BE2C (cell line): ENCODE data around the gene MDM4.
A peak's percentile ranks its signal among the peaks of the same experiment; 100 is the strongest.
"Not testable (repeated sequence)": the region's sequence is repeated elsewhere in the genome, so short reads cannot be mapped to it uniquely, and the experiment has no call there.

Experiments
- DNase-seq: peaks from one replicate; pipeline ENCODE4 v3.0.0-alpha.2; 2020
- H3K27me3 ChIP-seq: fragments of 250-450 bp; sonication (Bioruptor Pico); 2 replicates; pipeline ENCODE4 v1.5.1; 2020; ENCODE audit warnings: mild to moderate bottlenecking
- H3K36me3 ChIP-seq: fragments of 250-450 bp; sonication (Bioruptor Pico); 2 replicates; pipeline ENCODE4 v1.5.1; 2020; ENCODE audit warnings: mild to moderate bottlenecking
- H3K4me1 ChIP-seq: fragments of 250-450 bp; sonication (Bioruptor Pico); 2 replicates; pipeline ENCODE4 v1.5.1; 2020
- H3K4me3 ChIP-seq: 2 replicates; pipeline ENCODE4 v1.5.1; 2011; ENCODE audit warnings: low read depth, low read length
- H3K9me3 ChIP-seq: fragments of 250-450 bp; sonication (Bioruptor Pico); 2 replicates; pipeline ENCODE4 v1.5.1; 2020
- TF ChIP-seq, protein P1 (sequence below): IDR thresholded peaks from 2 replicates; pipeline ENCODE4 v1.5.1; 2012; ENCODE audit warnings: mild to moderate bottlenecking, low read depth, low read length

Gene MDM4

DNA sequence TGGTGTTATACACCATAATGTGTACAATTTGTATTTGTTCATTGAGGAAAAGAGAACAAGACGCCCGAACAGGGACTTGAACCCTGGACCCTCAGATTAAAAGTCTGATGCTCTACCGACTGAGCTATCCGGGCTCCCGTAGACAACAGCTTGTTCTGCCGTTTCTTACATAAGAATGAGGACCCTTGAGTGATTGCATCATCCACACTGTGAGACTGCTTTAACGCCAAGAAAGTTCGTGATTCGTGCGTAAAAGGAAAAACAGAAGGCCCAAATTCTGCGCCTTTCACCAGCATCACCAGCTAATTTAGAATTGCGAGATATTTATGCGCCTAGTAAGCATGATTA, 9.3 kb upstream of the MDM4 start:
- Histone ChIP-seq H3K4me1 (no peaks in the 10 kb centered on the region), H3K4me3 (peak overlapping the region; percentile 85)
- TF ChIP-seq, protein P1, sequence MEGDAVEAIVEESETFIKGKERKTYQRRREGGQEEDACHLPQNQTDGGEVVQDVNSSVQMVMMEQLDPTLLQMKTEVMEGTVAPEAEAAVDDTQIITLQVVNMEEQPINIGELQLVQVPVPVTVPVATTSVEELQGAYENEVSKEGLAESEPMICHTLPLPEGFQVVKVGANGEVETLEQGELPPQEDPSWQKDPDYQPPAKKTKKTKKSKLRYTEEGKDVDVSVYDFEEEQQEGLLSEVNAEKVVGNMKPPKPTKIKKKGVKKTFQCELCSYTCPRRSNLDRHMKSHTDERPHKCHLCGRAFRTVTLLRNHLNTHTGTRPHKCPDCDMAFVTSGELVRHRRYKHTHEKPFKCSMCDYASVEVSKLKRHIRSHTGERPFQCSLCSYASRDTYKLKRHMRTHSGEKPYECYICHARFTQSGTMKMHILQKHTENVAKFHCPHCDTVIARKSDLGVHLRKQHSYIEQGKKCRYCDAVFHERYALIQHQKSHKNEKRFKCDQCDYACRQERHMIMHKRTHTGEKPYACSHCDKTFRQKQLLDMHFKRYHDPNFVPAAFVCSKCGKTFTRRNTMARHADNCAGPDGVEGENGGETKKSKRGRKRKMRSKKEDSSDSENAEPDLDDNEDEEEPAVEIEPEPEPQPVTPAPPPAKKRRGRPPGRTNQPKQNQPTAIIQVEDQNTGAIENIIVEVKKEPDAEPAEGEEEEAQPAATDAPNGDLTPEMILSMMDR = no peak

GRCh38 chr1:204507317-204508105, 8.7 kb upstream of the MDM4 start:
- Histone ChIP-seq H3K9me3 (no peaks in the 10 kb centered on the region), H3K4me3 (peak overlapping the region; percentile 85), H3K36me3 (no peaks in the 10 kb centered on the region), H3K4me1 (no peaks in the 10 kb centered on the region), H3K27me3 (no peaks in the 10 kb centered on the region)
- TF ChIP-seq, protein P1 = no peak
- DNase-seq = peak; percentile 75

More for the DNA sequence above, 9.3 kb upstream of the MDM4 start:
- Histone ChIP-seq H3K9me3 (no peaks in the 10 kb centered on the region), H3K36me3 (no peaks in the 10 kb centered on the region), H3K27me3 (no peaks in the 10 kb centered on the region)
- peak; percentile 75 for DNase-seq

GRCh38 chr1:204509186-204509635, 7.0 kb upstream of the MDM4 start:
- no peaks in the 10 kb centered on the region for H3K9me3 ChIP-seq
- H3K27me3 ChIP-seq = no peaks in the 10 kb centered on the region
- TF ChIP-seq, protein P1 = no peak
- no peaks in the 10 kb centered on the region for H3K4me1 ChIP-seq
- H3K4me3 ChIP-seq = no peak overlapping the region
- H3K36me3 ChIP-seq = no peaks in the 10 kb centered on the region
- no peak for DNase-seq

DNA sequence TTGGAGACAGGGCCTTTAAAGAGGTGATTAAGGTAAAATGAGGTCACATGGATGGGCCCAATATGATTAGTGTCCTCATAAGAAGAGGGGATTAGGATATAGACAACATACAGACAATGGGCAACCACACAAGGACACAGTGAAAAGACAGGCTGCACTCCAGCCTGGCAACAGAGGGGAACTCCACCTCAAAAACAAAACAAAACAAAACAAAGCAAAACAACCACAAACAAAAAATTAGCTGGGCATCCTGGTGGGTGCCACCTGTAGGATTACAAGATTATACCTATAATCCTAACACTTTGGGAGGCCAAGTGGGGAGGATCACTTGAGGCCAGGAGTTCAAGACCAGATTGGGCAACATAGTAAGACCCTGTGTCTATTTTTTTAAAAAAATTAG, 4.8 kb upstream of the MDM4 start:
- Histone ChIP-seq H3K9me3 (no peaks in the 10 kb centered on the region), H3K27me3 (no peaks in the 10 kb centered on the region), H3K36me3 (no peaks in the 10 kb centered on the region), H3K4me3 (no peak overlapping the region), H3K4me1 (no peaks in the 10 kb centered on the region)
- TF ChIP-seq, protein P1 = no peak
- no peak for DNase-seq

DNA sequence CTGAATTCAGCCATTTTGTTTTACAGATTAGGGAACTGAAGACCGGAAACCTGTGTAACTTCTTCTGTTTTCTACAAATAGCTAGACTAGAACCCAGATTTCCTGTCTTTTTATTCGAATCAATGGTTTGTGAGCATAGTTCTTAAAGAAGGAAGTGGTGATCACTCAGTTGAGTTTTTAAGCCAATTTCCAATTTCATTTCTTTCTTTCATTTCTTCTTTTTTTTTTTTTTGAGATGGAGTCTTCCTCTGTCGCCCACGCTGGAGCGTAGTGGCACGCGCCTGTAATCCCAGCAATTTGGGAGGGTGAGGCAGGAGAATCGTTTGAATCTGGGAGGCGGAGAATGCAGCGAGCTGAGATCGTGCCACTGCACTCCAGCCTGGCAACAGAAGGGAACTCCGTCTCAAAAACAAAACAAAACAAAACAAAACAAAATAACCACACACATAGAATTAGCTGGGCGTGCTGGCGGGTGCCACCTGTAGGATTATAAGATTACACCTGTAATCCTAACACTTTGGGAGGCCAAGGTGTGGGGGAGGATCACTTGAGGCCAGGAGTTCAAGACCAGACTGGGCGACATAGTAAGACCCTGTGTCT, 3.0 kb upstream of the MDM4 start:
- Histone ChIP-seq H3K4me1 (no peaks in the 10 kb centered on the region), H3K36me3 (peaks cover 4% of the 10 kb centered on the region), H3K27me3 (no peaks in the 10 kb centered on the region), H3K9me3 (no peaks in the 10 kb centered on the region), H3K4me3 (no peak overlapping the region)
- DNase-seq = no peak
- TF ChIP-seq, protein P1 = no peak

DNA sequence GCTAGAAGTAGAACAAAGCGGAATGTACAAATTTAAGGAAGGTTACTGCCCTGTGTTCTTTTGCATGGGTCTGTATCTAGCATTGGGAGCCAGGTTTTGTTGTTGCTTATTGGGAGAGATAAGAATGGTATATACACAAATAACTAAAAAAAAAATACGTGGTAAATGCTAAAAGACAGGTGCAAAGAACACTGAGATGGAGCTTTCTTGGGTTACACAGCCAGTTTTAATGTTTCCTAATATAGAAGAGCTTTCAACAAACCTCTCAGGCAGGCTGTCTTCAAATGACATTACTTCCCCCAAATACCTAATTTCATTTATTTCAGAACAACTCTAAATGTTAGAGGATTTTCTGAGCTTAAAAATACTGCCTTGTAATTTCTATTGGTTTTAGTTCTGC, 1.4 kb upstream of the MDM4 start:
- Histone ChIP-seq H3K4me1 (no peaks in the 10 kb centered on the region), H3K36me3 (peaks cover 15% of the 10 kb centered on the region), H3K4me3 (no peak overlapping the region), H3K27me3 (no peaks in the 10 kb centered on the region), H3K9me3 (no peaks in the 10 kb centered on the region)
- TF ChIP-seq, protein P1 = no peak
- no peak for DNase-seq

DNA sequence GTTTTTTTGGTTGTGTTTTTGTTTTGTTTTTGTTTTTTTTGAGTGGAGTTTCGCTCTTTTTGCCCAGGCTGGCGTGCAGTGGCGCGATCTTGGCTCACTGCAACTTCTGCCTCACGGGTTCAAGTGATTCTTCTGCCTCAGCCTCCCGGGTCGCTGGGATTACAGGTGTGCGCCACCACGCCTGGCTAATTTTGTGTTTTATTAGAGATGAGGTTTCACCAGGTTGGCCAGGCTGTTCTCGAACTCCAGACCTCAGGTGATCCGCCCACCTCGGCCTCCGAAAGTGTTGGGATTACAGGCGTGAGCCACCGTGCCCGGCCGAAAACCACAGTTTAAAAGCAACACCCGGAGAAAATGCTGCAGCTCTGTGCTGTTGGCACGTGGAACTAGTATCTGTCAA, 1.2 kb downstream of the MDM4 start:
- not testable (repeated sequence) for H3K27me3 ChIP-seq, DNase-seq, H3K9me3 ChIP-seq, H3K4me1 ChIP-seq
- peak overlapping the region; percentile 84 for H3K4me3 ChIP-seq
- peaks cover 18% of the 10 kb centered on the region for H3K36me3 ChIP-seq
